ENCODE measurements around the gene ADAT3. TPM values are rescaled to one million over a fixed set of nuclear protein-coding genes. Genes with fewer than 3 reads are reported as not detected.
A peak's percentile ranks its signal among the peaks of the same experiment; 100 is the strongest.
"Not testable (repeated sequence)": the region's sequence is repeated elsewhere in the genome, so short reads cannot be mapped to it uniquely, and the experiment has no call there.

ADAT3 gene
- total RNA-seq, 1 donor: 3.9 TPM

DNA sequence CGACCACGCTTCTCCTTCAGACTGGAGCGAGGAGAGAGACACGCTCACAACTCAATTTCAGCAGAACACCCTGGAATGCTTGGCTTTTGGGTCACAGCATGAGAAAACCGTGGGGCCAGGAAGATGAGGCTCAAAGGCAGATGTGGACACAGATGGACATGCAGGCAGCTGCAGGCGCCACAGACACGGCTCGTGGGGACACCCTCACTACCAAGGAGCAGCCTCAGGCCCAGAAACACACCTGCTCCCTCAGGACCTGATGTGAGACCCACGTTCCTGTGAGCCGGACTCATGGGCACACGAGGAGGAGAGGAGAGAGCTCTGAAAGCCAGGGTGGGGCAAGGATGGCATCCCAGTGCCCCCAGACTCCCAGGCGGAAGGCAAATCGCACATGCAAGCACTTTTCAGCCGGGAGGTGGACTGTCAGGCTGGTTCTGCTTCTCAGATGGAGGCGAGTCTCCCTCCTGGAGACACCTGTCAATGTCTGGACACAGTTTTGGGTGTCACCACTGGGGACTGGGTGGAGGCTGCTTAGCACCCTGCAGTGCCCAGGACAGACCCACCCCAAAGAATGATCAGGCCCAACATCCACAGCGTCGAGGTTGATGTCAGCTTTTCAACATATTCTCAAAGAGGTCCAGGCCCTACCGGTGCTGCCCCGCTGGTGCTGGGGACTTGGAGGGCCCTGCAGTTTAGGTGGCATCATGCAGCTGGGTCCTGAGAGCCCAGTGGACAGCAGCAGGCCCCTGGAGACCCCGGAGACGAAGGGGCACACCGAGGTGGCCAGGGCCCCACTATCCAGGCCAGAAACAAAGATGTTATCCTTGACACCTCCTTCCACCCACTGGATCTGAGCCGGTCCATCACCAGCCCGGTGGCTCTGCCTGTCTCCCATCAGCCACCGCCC, 22.2 kb upstream of the ADAT3 start:
- no peak for DNase-seq (ENCODE audit: low read depth)
- TF ChIP-seq, protein P1, sequence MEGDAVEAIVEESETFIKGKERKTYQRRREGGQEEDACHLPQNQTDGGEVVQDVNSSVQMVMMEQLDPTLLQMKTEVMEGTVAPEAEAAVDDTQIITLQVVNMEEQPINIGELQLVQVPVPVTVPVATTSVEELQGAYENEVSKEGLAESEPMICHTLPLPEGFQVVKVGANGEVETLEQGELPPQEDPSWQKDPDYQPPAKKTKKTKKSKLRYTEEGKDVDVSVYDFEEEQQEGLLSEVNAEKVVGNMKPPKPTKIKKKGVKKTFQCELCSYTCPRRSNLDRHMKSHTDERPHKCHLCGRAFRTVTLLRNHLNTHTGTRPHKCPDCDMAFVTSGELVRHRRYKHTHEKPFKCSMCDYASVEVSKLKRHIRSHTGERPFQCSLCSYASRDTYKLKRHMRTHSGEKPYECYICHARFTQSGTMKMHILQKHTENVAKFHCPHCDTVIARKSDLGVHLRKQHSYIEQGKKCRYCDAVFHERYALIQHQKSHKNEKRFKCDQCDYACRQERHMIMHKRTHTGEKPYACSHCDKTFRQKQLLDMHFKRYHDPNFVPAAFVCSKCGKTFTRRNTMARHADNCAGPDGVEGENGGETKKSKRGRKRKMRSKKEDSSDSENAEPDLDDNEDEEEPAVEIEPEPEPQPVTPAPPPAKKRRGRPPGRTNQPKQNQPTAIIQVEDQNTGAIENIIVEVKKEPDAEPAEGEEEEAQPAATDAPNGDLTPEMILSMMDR (IDR thresholded peaks at IDR 0.05; ENCODE audit: insufficient read depth, low read depth, low read length): no peak
- peak overlapping the region; percentile 96 for H3K4me3 ChIP-seq (ENCODE audit: low read depth, low read length)

DNA sequence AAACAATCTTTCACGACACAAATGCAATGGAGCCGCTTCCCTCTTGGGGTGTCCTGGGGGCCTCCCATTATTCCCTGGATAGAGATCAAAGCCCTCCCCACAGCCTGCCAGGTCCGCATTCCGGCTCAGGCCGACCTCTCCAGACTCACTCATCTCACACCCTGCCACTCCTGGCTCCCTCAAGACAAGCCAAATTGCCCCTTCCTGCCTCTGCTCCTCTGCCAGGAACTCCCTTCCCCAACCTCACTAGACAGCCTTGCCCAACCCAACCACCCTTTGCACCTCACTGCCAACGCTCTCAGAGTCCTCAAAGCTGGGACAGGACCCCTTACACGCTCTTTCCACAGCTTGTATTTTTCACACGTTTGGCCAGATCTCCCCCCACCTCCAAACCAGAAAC, 21.4 kb upstream of the ADAT3 start:
- TF ChIP-seq, protein P1 (IDR thresholded peaks at IDR 0.05; ENCODE audit: insufficient read depth, low read depth, low read length): no peak
- no peak for DNase-seq (ENCODE audit: low read depth)
- H3K4me3 ChIP-seq (ENCODE audit: low read depth, low read length): peak overlapping the region; percentile 96

- DNase-seq (ENCODE audit: low read depth): no peak
Observed at GRCh38 chr19:1884291-1884718, 20.9 kb upstream of the ADAT3 start.

DNA sequence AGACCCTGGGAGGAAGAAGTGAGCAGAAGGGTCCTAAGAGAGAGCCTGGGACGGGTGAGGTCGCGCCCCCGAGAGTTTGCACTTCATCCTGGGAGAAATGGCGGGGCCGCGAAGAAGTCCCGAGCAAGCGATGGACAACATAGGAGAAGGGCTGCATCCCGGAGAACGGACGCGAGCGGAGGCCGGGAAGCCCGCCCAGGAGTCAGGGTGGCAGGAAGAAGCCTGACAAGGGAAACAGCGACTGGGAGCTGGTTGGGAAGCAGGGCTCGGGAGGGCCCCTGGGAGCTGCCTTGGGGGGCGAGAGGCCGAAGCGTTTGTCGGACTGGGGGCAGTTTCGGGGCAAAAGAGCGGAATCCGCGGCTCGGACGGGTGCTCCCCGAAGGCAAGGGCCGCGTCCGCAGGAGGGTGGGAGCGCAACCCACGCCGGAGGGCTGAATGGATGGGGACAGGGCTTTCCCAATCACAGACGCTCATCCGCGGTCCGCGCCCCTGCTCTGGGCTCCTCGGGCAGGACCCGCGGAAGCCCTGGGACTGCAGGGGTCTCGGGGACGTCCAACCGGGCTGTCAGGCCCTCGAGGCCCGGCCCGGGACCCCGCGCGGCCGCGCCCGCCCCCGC, 20.4 kb upstream of the ADAT3 start:
- no peak for DNase-seq (ENCODE audit: low read depth)
- TF ChIP-seq, protein P1 (IDR thresholded peaks at IDR 0.05; ENCODE audit: insufficient read depth, low read depth, low read length): no peak
- H3K4me3 ChIP-seq (ENCODE audit: low read depth, low read length): peak overlapping the region; percentile 96

More at GRCh38 chr19:1884291-1884718, 20.9 kb upstream of the ADAT3 start:
- H3K4me3 ChIP-seq (ENCODE audit: low read depth, low read length): peak overlapping the region; percentile 96
- TF ChIP-seq, protein P1 (IDR thresholded peaks at IDR 0.05; ENCODE audit: insufficient read depth, low read depth, low read length): no peak

- peak within 1 kb of the TSS; percentile 96 for H3K4me3 ChIP-seq (ENCODE audit: low read depth, low read length)
- DNase-seq (ENCODE audit: low read depth): peak; percentile 94
Observed at GRCh38 chr19:1885398-1886119, 19.6 kb upstream of the ADAT3 start, which contains the start of gene ABHD17A. TSS of gene ABHD17A (minus strand) at chr19:1885496. CDS start at chr19:1881566, 3,930 bp downstream.

GRCh38 chr19:1886360-1886759, 18.8 kb upstream of the ADAT3 start:
- DNase-seq (ENCODE audit: low read depth); H3K4me3 ChIP-seq (ENCODE audit: low read depth, low read length): not testable (repeated sequence)

GRCh38 chr19:1888385-1888784, 16.8 kb upstream of the ADAT3 start:
- H3K4me3 ChIP-seq (ENCODE audit: low read depth, low read length): no peak overlapping the region
- TF ChIP-seq, protein P1 (IDR thresholded peaks at IDR 0.05; ENCODE audit: insufficient read depth, low read depth, low read length): no peak
- no peak for DNase-seq (ENCODE audit: low read depth)

Measured in fibroblast of villous mesenchyme (primary cell).